ENCODE results near the gene FZD10. TPM values are rescaled to one million over a fixed set of nuclear protein-coding genes. Genes with fewer than 3 reads are reported as not detected.

Gene FZD10
- total RNA-seq, 1 experiment from 2014 or later: not detected

DNA sequence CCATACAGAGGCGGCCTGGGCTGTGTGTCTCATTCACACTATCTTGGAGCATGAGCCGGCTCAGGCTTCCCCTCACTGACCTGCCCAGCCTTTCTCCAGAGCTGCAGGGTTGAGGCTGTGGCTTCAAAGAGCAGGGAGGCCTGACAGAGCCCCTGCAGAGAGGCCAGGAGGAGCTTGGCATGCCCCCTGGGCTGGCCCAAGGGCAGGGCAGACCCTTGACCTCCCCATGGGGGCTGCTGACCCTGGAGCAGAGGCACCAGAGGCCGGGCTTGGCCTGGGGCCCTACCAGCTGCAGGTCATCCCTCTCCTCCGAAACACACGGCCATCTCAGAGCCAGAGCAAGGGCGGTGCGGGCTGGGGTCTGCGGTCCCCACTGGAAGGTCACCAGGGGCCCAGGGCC lies 46.6 kb upstream of the FZD10 start:
- TF ChIP-seq JUND (IDR thresholded peaks at IDR 0.05) (no peak), ZNF274 (IDR thresholded peaks at IDR 0.05; ENCODE audit: low read depth, low read length) (no peak), SIN3A (IDR thresholded peaks at IDR 0.05; ENCODE audit: low read depth) (no peak), RAD21 (IDR thresholded peaks at IDR 0.05; ENCODE audit: low read depth) (no peak), ELF1 (IDR thresholded peaks at IDR 0.05; ENCODE audit: borderline replicate concordance, low read depth) (no peak), YY1 (IDR thresholded peaks at IDR 0.05; ENCODE audit: extremely low read depth, insufficient replicate concordance, low read depth, low read length) (no peak), REST (IDR thresholded peaks at IDR 0.05; ENCODE audit: low read depth) (no peak), CEBPB (IDR thresholded peaks at IDR 0.05; ENCODE audit: low read depth) (no peak), EZH2phosphoT487 (IDR thresholded peaks at IDR 0.05; ENCODE audit: borderline replicate concordance) (no peak), SRF (IDR thresholded peaks at IDR 0.05; ENCODE audit: low read depth) (no peak), EGR1 (IDR thresholded peaks at IDR 0.05; ENCODE audit: low read depth) (no peak), EZH2 (IDR thresholded peaks at IDR 0.05) (no peak)
- TF ChIP-seq, protein P1, sequence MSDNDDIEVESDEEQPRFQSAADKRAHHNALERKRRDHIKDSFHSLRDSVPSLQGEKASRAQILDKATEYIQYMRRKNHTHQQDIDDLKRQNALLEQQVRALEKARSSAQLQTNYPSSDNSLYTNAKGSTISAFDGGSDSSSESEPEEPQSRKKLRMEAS (IDR thresholded peaks at IDR 0.05): no peak
- TF ChIP-seq, protein P2, sequence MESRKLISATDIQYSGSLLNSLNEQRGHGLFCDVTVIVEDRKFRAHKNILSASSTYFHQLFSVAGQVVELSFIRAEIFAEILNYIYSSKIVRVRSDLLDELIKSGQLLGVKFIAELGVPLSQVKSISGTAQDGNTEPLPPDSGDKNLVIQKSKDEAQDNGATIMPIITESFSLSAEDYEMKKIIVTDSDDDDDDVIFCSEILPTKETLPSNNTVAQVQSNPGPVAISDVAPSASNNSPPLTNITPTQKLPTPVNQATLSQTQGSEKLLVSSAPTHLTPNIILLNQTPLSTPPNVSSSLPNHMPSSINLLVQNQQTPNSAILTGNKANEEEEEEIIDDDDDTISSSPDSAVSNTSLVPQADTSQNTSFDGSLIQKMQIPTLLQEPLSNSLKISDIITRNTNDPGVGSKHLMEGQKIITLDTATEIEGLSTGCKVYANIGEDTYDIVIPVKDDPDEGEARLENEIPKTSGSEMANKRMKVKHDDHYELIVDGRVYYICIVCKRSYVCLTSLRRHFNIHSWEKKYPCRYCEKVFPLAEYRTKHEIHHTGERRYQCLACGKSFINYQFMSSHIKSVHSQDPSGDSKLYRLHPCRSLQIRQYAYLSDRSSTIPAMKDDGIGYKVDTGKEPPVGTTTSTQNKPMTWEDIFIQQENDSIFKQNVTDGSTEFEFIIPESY (IDR thresholded peaks at IDR 0.05; ENCODE audit: extremely low read depth, insufficient replicate concordance, low read length): no peak

More for the DNA sequence above, 46.6 kb upstream of the FZD10 start:
- RAD21 ChIA-PET (ENCODE audit: low non-redundant PET in 1 of 2, low total read pairs in 2 of 2, uncharacterized antibody in 2 of 2, unreplicated experiment in 2 of 2): no interaction called here
- CTCF ChIA-PET: no interaction called here
- Histone ChIP-seq H3K4me2 (ENCODE audit: low read length) (no peak overlapping the region), H3K36me3 (ENCODE audit: control insufficient read depth in 1 of 2, insufficient read depth in 2 of 2, low read length in 2 of 2) (no peaks in the 10 kb centered on the region), H3K27me3 (ENCODE audit: insufficient read depth, low read length) (no peaks in the 10 kb centered on the region), H3K27ac (ENCODE audit: low read depth, low read length) (no peak overlapping the region), H3K79me2 (ENCODE audit: insufficient read depth, low read length) (no peaks in the 10 kb centered on the region), H3K9ac (ENCODE audit: low read length) (no peak overlapping the region), H3K4me1 (ENCODE audit: control insufficient read depth in 1 of 2, insufficient read depth in 2 of 2, low read length in 2 of 2) (no peaks in the 10 kb centered on the region), H2AFZ (ENCODE audit: low read depth, low read length, poor library complexity, severe bottlenecking) (no peak overlapping the region), H3K4me3 (replicated peaks in 1 of 2; ENCODE audit: low read depth in 1 of 2, low read length in 2 of 2) (no peak overlapping the region), H3K9me2 (ENCODE audit: insufficient read depth) (no peaks in the 10 kb centered on the region), H3K9me3 (ENCODE audit: control insufficient read depth in 1 of 2, insufficient read depth in 1 of 2, low read depth in 1 of 2, low read length in 2 of 2) (peaks cover 0 to 10% of the 10 kb centered on the region in 2 experiments; a peak in 2 of 4 replicates), H4K20me1 (ENCODE audit: insufficient read depth) (no peaks in the 10 kb centered on the region)
- POLR2A ChIA-PET: no interaction called here
- DNase-seq (ENCODE audit: low read depth, low spot score) (no peak), ATAC-seq (no peak)
- intact Hi-C loops (cut with micrococcal nuclease): no loop called here
- no TSS peak for BruUV-seq (replicated peaks)

Data from HCT116 (cell line).